ENCODE data around the gene IGHMBP2. TPM values are rescaled to one million over a fixed set of nuclear protein-coding genes. Genes with fewer than 3 reads are reported as not detected.

The IGHMBP2 gene
- total RNA-seq, 1 experiment from 2014 or later, result 27.8 TPM

- H3K36me3 ChIP-seq (ENCODE audit: control insufficient read depth, insufficient read depth, low read length), result no peaks in the 10 kb centered on the region
- ATAC-seq (no peak), DNase-seq (ENCODE audit: low read depth, low spot score) (no peak)
- no peaks in the 10 kb centered on the region for H3K4me1 ChIP-seq (ENCODE audit: control insufficient read depth, insufficient read depth, low read length)
- ChIA-PET POLR2A (no interaction called here), CTCF (no interaction called here)
- H3K27ac ChIP-seq (ENCODE audit: low read length), result no peak overlapping the region
- in situ Hi-C loops (cut with HindIII; ENCODE audit: low pct_unique_long_range_greater_than_20kb, low sequenced_read_pairs), result no loop called here
- no TSS peak for BruUV-seq (replicated peaks)
- no peaks in the 10 kb centered on the region; the same call in 1 of the 2 replicates for H3K27me3 ChIP-seq (ENCODE audit: control insufficient read depth, insufficient read depth, low read length)
- no peaks in the 10 kb centered on the region for H3K9me3 ChIP-seq (ENCODE audit: control insufficient read depth, insufficient read depth, low read depth, low read length)
- no peak overlapping the region for H3K4me3 ChIP-seq (ENCODE audit: low read depth in 2 of 2, low read length in 2 of 2)
- intact Hi-C loops (cut with micrococcal nuclease; ENCODE audit: unreplicated experiment), result no loop called here
- TF ChIP-seq, protein P1, sequence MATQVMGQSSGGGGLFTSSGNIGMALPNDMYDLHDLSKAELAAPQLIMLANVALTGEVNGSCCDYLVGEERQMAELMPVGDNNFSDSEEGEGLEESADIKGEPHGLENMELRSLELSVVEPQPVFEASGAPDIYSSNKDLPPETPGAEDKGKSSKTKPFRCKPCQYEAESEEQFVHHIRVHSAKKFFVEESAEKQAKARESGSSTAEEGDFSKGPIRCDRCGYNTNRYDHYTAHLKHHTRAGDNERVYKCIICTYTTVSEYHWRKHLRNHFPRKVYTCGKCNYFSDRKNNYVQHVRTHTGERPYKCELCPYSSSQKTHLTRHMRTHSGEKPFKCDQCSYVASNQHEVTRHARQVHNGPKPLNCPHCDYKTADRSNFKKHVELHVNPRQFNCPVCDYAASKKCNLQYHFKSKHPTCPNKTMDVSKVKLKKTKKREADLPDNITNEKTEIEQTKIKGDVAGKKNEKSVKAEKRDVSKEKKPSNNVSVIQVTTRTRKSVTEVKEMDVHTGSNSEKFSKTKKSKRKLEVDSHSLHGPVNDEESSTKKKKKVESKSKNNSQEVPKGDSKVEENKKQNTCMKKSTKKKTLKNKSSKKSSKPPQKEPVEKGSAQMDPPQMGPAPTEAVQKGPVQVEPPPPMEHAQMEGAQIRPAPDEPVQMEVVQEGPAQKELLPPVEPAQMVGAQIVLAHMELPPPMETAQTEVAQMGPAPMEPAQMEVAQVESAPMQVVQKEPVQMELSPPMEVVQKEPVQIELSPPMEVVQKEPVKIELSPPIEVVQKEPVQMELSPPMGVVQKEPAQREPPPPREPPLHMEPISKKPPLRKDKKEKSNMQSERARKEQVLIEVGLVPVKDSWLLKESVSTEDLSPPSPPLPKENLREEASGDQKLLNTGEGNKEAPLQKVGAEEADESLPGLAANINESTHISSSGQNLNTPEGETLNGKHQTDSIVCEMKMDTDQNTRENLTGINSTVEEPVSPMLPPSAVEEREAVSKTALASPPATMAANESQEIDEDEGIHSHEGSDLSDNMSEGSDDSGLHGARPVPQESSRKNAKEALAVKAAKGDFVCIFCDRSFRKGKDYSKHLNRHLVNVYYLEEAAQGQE (IDR thresholded peaks at IDR 0.05; ENCODE audit: insufficient read depth in 1 of 2, low read depth in 2 of 2, low read length in 1 of 2), result no peak
- no peak for TF ChIP-seq SIN3A (IDR thresholded peaks at IDR 0.05; ENCODE audit: borderline replicate concordance, insufficient read depth, low read depth, low read length)
These were observed 72.9 kb downstream of the IGHMBP2 start for GRCh38 chr11:68976563-68976962.

DNA sequence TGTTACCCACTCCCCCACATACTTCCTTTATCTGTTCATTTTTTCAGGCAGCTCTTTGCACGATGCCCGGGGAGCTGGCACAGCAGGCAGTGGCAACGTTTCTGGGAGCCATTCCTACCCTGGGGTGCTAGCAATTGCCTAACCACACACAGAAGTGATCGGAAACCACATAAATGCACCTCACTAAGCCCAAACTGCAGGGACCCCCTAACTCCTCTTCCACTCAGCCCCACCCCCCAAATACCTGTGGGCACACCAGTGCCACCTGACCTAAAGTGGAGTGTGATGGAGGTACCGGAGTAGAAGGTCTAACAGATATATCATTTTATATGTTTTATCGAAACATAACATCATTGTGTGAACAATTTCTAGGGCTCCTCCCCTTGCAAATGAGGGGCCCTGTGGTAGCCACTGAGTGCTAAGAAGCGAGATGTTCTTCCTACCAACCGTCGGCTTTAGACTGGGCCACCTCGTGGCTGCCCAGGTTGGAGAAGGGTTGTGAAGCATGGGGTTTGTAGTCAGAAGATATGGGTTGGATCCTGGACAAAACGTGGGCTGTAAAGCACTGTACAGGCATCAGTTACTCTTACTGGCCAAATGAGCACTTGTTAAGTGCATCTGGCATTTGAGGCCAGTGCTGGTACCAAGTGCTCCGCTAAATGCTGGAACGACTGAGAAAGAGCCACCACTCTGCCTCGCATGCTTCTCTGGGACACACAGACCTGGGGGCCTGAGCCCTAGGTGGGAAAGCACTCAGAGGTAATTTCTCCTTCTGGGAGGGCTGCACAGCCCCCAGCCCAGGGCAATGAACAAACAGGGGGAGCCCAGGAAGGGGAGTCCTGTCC lies 74.3 kb downstream of the IGHMBP2 start:
- Histone ChIP-seq H3K9me3 (ENCODE audit: control insufficient read depth, insufficient read depth, low read depth, low read length) (no peaks in the 10 kb centered on the region), H3K4me1 (ENCODE audit: control insufficient read depth, insufficient read depth, low read length) (no peaks in the 10 kb centered on the region), H3K4me3 (ENCODE audit: low read depth in 2 of 2, low read length in 2 of 2) (no peak overlapping the region), H3K36me3 (ENCODE audit: control insufficient read depth, insufficient read depth, low read length) (no peaks in the 10 kb centered on the region), H3K27ac (ENCODE audit: low read length) (no peak overlapping the region), H3K27me3 (ENCODE audit: control insufficient read depth, insufficient read depth, low read length) (no peaks in the 10 kb centered on the region; the same call in 1 of the 2 replicates)
- no TSS peak for BruUV-seq (replicated peaks)
- CTCF ChIA-PET, result no interaction called here
- in situ Hi-C loops (cut with HindIII; ENCODE audit: low pct_unique_long_range_greater_than_20kb, low sequenced_read_pairs) (no loop called here), intact Hi-C loops (cut with micrococcal nuclease; ENCODE audit: unreplicated experiment) (no loop called here)
- ATAC-seq (no peak), DNase-seq (ENCODE audit: low read depth, low spot score) (no peak)
- TF ChIP-seq SIN3A (IDR thresholded peaks at IDR 0.05; ENCODE audit: borderline replicate concordance, insufficient read depth, low read depth, low read length), result no peak
- TF ChIP-seq, protein P2, sequence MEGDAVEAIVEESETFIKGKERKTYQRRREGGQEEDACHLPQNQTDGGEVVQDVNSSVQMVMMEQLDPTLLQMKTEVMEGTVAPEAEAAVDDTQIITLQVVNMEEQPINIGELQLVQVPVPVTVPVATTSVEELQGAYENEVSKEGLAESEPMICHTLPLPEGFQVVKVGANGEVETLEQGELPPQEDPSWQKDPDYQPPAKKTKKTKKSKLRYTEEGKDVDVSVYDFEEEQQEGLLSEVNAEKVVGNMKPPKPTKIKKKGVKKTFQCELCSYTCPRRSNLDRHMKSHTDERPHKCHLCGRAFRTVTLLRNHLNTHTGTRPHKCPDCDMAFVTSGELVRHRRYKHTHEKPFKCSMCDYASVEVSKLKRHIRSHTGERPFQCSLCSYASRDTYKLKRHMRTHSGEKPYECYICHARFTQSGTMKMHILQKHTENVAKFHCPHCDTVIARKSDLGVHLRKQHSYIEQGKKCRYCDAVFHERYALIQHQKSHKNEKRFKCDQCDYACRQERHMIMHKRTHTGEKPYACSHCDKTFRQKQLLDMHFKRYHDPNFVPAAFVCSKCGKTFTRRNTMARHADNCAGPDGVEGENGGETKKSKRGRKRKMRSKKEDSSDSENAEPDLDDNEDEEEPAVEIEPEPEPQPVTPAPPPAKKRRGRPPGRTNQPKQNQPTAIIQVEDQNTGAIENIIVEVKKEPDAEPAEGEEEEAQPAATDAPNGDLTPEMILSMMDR (IDR thresholded peaks at IDR 0.05), result no peak
- no peak for TF ChIP-seq POLR2AphosphoS5 (IDR thresholded peaks at IDR 0.05; ENCODE audit: low read depth, low read length)
- TF ChIP-seq TCF7L2 (IDR thresholded peaks at IDR 0.05; ENCODE audit: low read depth, low read length), result no peak
- TF ChIP-seq, protein P1 (IDR thresholded peaks at IDR 0.05; ENCODE audit: insufficient read depth in 1 of 2, low read depth in 2 of 2, low read length in 1 of 2), result no peak
- POLR2A ChIA-PET, result no interaction called here

Measured in Panc1 (cell line).